Activated CD4-positive, alpha-beta T cell treated with anti-CD3 and anti-CD28 coated beads, Interleukin-2, Interleukin-4, amounts not matched to agents 100 ng/mL and 50 ng/mL, durations not matched to agents 16 hours and 8 hours (primary cell): ENCODE data around the gene NXF2B.
A peak's percentile ranks its signal among the peaks of the same experiment; 100 is the strongest.
"Not testable (repeated sequence)": the region's sequence is repeated elsewhere in the genome, so short reads cannot be mapped to it uniquely, and the experiment has no call there.

Experiments used
- DNase-seq: peaks from one replicate; pipeline ENCODE4 v3.0.0-alpha.2; 2020; ENCODE audit warnings: low spot score

NXF2B gene, protein sequence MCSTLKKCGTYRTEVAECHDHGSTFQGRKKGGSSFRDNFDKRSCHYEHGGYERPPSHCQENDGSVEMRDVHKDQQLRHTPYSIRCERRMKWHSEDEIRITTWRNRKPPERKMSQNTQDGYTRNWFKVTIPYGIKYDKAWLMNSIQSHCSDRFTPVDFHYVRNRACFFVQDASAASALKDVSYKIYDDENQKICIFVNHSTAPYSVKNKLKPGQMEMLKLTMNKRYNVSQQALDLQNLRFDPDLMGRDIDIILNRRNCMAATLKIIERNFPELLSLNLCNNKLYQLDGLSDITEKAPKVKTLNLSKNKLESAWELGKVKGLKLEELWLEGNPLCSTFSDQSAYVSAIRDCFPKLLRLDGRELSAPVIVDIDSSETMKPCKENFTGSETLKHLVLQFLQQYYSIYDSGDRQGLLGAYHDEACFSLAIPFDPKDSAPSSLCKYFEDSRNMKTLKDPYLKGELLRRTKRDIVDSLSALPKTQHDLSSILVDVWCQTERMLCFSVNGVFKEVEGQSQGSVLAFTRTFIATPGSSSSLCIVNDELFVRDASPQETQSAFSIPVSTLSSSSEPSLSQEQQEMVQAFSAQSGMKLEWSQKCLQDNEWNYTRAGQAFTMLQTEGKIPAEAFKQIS

DNA sequence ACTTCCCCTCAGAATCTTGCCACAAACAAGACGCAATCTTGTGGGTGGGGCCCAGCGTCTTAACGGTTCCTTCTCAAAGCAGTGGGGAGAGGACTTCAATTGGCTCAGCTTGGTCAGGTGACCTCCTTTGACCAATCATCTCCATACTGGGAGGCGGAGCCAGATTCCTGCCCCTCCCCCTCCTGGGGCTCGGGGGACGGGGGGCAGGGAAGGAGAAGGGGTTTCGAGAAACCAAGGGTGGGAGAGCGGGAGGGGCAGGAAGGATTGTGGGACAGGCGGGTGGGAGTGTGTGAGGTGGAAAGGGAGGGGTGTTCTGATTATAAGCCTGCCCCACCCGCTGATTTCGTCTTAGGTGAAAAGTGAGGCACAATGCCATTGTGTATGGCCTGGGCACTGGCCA is at the start of gene NXF2B:
Gene NXF2B, minus strand, starts transcription at position 101 of the 400 bp plus-strand sequence. CDS start 59,972 bp downstream, outside the sequence.
- DNase-seq = not testable (repeated sequence)

DNA sequence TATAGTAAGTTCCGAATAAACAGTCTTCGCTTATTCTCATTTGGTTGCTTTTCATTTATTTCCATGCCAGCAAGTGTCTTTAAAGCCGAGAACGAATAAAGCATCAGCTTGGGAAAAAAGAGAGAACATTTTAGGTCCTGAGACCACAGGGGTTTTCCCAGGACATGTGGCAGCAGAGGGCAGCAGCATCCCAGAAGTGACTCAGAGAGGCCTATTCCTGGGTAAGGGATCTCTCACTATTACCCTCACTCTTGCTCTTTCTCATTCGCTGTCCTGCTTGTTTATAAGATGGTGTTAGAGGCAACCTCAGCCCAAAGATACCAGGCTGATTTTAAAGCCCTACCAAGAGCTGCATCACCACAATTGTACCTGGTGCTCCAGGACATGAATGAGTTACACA is 39.0 kb upstream of the NXF2B start:
- DNase-seq = not testable (repeated sequence)

DNA sequence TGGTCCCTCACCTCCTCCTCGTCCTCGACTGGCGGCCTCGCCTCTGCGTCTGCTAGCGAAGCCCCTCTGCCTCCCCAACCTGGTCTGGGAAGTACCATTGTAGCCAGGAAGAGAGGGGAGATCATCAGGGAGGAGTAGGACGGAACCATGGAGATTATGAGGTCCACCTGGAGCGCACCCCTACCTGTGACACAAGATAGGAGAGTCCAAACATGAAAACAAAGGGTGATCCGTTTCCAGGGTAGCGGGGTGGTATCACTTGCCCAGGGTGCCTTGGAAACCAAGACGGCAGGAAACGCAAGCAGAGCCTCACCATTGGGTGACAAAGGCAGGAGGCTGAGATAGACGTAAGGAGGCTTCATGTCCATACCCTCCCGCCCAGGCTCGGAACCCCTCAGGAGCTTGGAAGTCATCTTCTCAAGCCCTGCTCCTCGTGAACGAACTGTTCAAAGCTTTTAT is 32.0 kb upstream of the NXF2B start, which contains the start of gene TCP11X2:
Gene TCP11X2, minus strand, starts transcription at position 51 of the 459 bp plus-strand sequence.
- DNase-seq = not testable (repeated sequence)

DNA sequence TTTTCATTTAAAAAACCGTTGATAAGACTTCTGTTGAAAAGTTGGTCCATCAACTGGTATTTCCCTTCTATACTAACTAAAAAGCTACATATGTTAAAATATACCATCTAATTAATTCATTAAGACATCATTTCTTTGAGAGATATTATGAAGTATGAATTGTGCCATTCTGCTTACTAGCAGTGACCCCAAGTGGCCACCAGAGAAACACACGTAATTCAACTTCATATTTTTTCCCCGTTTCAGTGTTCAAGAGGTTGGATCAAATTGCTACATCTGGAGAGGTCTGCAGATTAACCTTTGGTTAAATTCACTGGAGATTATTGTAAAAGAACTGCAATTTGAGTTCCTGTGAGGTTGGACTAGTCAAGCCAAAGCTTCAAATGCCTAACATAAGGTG is 30.4 kb upstream of the NXF2B start:
- DNase-seq = not testable (repeated sequence)

DNA sequence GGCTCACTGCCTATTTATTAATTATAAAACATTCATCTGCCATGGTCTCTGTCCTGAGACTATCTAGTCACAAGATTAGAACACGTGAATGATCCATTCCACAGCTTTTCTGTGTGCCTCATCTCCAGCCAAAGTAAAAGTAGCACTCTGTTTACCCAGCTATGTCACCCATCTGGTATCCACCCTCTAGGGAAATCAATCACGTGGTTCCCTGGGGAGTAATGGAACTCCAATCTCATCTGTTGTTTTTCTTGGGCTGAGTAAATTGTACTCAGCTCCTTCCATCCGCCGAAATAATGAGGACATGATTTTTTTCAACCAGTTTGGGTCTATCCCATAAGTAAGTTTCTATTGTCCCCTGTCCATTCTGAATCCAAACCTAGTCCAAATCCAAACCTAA is 18.8 kb upstream of the NXF2B start:
- not testable (repeated sequence) for DNase-seq

DNA sequence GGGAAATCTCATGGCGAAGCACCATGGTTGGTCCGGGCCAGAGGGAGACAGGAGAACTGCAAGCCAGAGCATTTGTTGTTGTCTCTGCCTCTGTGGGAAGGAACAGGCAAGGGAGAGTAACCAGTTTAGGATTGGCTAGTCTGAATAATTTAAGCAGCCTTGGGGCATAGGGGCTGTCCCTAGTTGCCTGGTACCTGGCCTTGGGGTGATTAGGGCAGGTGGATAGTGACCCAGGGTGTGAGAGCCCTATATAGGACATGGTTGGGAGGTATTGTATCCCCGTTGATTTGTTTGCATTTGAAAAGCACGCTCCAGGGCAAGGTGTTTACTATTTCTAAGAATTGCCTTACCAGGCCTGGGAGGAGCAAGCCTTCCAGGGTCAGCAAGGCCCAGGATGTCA is 25.3 kb downstream of the NXF2B start:
- not testable (repeated sequence) for DNase-seq

DNA sequence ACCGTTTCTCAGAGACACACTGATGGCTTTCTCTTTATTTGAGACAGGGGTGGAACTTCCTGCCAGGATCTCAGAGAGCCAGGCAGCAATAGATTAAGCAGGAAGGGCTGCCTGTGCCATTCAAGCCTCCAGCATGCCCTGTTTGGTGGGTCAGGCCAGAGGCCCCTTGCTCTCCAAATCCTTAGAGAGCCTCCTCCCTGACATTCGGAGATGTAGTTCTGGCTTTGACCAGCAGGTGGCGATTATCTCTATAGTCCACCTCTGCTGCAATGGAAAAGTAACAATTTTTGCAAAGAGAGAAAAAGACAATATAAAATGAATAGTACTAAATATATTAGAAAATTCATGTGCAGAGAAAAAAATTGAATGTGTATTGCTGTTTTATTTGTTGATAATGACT is 93.9 kb downstream of the NXF2B start:
- peak; percentile 69 for DNase-seq

DNA sequence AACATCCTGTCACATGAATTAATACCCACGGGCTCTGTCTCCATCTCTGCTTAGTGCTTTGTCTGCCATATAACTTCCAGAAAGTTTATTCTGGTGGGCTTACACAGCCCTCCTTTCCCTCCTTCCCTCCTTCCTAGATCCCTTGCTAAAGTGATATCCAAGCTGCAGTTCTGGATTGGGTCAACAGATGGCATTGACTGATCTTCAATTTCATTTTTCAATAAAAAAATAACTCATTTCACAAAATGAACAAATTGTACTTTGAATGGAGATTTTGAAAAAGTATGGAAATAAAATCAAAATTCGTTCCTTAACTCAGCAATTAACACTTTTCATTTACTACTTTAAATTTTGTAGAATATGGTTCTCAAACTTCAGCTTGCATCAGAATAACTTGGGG is 97.9 kb downstream of the NXF2B start:
- no peak for DNase-seq

DNA sequence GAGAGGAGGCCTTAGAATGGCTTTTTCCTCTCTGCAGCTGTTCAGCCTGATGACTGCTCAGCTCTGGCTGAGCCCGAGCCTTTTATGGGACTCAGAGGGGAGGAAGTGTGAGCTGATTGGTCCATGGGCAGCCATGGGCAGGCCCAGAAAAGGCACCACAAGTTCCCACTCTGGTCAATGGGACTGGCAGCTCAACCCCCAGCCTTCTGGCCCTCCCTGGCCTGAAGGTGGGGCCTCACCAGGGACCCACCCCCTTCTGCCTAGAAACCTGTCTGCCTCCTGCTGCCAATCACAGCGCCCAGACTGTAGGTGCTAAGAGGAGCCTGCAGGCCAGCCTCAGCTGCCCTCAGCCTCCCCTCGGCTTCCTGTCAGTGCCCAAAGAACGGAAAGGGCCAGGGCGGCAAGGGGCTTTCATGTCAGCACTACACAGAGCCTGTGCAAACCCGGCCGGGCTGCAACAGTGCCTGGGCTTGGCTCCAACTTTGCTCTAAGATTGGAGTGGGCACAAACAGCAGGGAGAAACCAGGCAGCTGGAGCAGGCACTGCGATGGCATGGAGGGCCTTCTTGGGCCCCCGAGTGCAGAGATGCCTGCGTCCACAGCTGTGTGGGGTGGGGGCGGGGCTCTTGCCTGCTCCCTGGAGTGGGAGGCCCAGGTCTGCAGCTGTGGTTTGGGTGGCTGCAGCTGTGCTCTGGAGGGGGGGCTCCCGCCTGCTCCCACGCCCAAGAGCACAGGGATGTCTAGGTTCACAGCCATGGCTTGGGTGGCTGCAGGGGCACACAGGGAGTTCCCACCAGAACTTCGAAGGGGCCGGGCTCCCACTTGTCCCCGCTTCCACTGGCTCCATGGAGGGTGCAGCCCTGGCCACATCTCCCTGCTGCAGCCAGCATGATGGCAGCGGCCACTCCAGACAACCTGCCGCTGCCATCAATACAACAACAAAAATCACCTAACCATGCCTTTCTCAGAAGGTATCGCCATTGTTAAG is 100.2 kb downstream of the NXF2B start:
- DNase-seq = no peak

DNA sequence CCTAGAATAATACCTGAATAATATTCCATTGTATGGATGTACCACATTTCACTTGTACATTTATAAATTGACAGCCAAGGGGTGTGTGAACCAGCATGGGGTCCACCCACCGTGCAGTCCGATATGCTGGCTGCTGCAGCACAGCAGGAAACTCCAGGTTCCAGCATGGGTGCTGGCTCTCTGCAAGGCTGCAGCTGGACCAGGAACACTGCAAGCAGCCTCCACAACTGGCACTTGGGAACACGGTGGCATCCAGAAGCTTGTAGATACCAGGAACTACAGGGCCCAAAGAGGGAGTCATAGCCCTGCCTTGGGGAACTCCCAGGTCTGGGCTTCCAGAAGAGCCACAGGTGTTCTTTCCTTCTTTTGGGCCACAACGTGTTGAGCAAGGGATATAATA is 101.6 kb downstream of the NXF2B start:
- DNase-seq = no peak
